Endothelial cell of umbilical vein (primary cell): ENCODE results near the gene DPH6. TPM values are rescaled to one million over a fixed set of nuclear protein-coding genes. Genes with fewer than 3 reads are reported as not detected.

Source experiments
- BruUV-seq: library from RNA; stranded (reverse); fragments of 400-500 nt; replicated peaks from 2 replicates; lab custom pipeline; 2021; lab: Mats Ljungman, UMichigan
- CTCF ChIA-PET: fragments of 300-600, 350-600 bp; sonication (Branson Sonifier 250); formaldehyde crosslinking; loops from one replicate; lab custom pipeline; 2021; ENCODE audit warnings: antibody characterized with exemption, inconsistent platforms; lab: Charles Lee
- POLR2A ChIA-PET: fragments of 300-600, 350-600 bp; sonication (Branson Sonifier 250); formaldehyde crosslinking; loops from one replicate; lab custom pipeline; 2021; ENCODE audit warnings: antibody characterized with exemption, inconsistent platforms; lab: Charles Lee
- DNase-seq: peaks from one replicate; pipeline ENCODE4 v3.0.0-alpha.2; 2011; ENCODE audit warnings: low read depth, low spot score
- FAIRE-seq: peaks from 2 replicates; lab custom pipeline; 2011; peaks lifted over from hg19 to GRCh38; lab: Jason Lieb, UNC
- H2AFZ ChIP-seq: 2 replicates; pipeline ENCODE4 v1.6.0; 2012; ENCODE audit warnings: low read depth, low read length, control low read depth, inconsistent platforms
- H3K27ac ChIP-seq: 2 replicates; pipeline ENCODE4 v1.5.1; 2011; ENCODE audit warnings: low read depth, mild to moderate bottlenecking, control low read depth, low read length, moderate library complexity; ENCODE audit not compliant: insufficient read depth
- H3K27me3 ChIP-seq, 2 experiments: 2 replicates each; pipeline versions ENCODE4 v1.6.0 to v1.6.1; 2011; ENCODE audit warnings: low read length in 2 of 2, mixed read lengths in 1 of 2; ENCODE audit not compliant: control insufficient read depth in 2 of 2, insufficient read depth in 2 of 2
- H3K36me3 ChIP-seq, 2 experiments: 2 replicates in 1 of 2; 3 replicates in 1 of 2; pipeline ENCODE4 v1.5.1; 2011; ENCODE audit warnings: low read length in 2 of 2, mild to moderate bottlenecking in 1 of 2, moderate library complexity in 1 of 2; ENCODE audit not compliant: control insufficient read depth in 2 of 2, insufficient read depth in 2 of 2; ENCODE audit errors: extremely low read depth in 1 of 2
- H3K4me1 ChIP-seq: 3 replicates; pipeline ENCODE4 v1.5.1; 2011; ENCODE audit warnings: mild to moderate bottlenecking, low read length; ENCODE audit not compliant: control insufficient read depth, insufficient read depth; ENCODE audit errors: extremely low read depth
- H3K4me2 ChIP-seq: 2 replicates; pipeline ENCODE4 v1.6.1; 2011; ENCODE audit warnings: low read length, control low read depth, mixed read lengths; ENCODE audit not compliant: insufficient read depth
- H3K4me3 ChIP-seq, 3 experiments: fragments of 200-600 bp in 1 of 3; sonication (generic), shearing (Covaris generic) in 1 of 3; replicated peaks in 1 of 3; 2 replicates each; pipeline ENCODE4 v1.5.1; 2011 to 2016; ENCODE audit warnings: control low read depth in 3 of 3, low read length in 3 of 3, mild to moderate bottlenecking in 2 of 3, inconsistent platforms in 1 of 3, low read depth in 1 of 3, moderate library complexity in 1 of 3; ENCODE audit not compliant: insufficient read depth in 1 of 3
- H3K79me2 ChIP-seq: 2 replicates; pipeline ENCODE4 v1.6.0; 2012; ENCODE audit warnings: low read length, inconsistent platforms; ENCODE audit not compliant: control insufficient read depth, insufficient read depth
- H3K9ac ChIP-seq: replicated peaks from 2 replicates; pipeline ENCODE3; 2011; ENCODE audit warnings: low read length, control low read depth; ENCODE audit not compliant: insufficient read depth; ENCODE audit errors: extremely low read depth
- H3K9me1 ChIP-seq: replicated peaks from 3 replicates; pipeline ENCODE4 v1.6.0; 2011; ENCODE audit warnings: mild to moderate bottlenecking, low read length; ENCODE audit not compliant: control insufficient read depth, insufficient read depth; ENCODE audit errors: extremely low read depth
- H3K9me3 ChIP-seq: replicated peaks from 2 replicates; pipeline ENCODE4 v1.5.1; 2012; ENCODE audit warnings: low read length, inconsistent platforms; ENCODE audit not compliant: control insufficient read depth, insufficient read depth
- H4K20me1 ChIP-seq: replicated peaks from 2 replicates; pipeline ENCODE3; 2011; ENCODE audit warnings: mild to moderate bottlenecking, low read length; ENCODE audit not compliant: control insufficient read depth, insufficient read depth; ENCODE audit errors: extremely low read depth
- EZH2 ChIP-seq: IDR thresholded peaks from 2 replicates; pipeline ENCODE4 v1.6.1; 2012; ENCODE audit warnings: borderline replicate concordance, low read depth, mild to moderate bottlenecking, moderate library complexity, low read length, inconsistent platforms; ENCODE audit not compliant: severe bottlenecking
- FOS ChIP-seq: IDR thresholded peaks from 2 replicates; pipeline ENCODE4 v1.6.1; 2011; ENCODE audit warnings: mild to moderate bottlenecking, low read length, moderate library complexity, borderline replicate concordance; ENCODE audit not compliant: insufficient read depth
- GATA2 ChIP-seq: IDR thresholded peaks from 2 replicates; pipeline ENCODE4 v1.7.0; 2011; ENCODE audit warnings: low read depth, mild to moderate bottlenecking, moderate library complexity, mixed read lengths, low read length; ENCODE audit not compliant: insufficient read length, insufficient read depth
- JUN ChIP-seq: IDR thresholded peaks from 2 replicates; pipeline ENCODE4 v1.6.1; 2011; ENCODE audit warnings: borderline replicate concordance, low read depth; ENCODE audit not compliant: insufficient read length, insufficient read depth
- MAX ChIP-seq: IDR thresholded peaks from 2 replicates; pipeline ENCODE4 v1.6.1; 2011; ENCODE audit not compliant: insufficient read depth, insufficient read length
- MYC ChIP-seq: IDR thresholded peaks from one replicate; pipeline ENCODE4 v1.6.1; 2011; ENCODE audit warnings: mild to moderate bottlenecking, low read depth, low read length
- POLR2A ChIP-seq: IDR thresholded peaks from 2 replicates; pipeline ENCODE4 v1.6.1; 2012; ENCODE audit warnings: low read depth, mild to moderate bottlenecking, control low read depth, low read length
- POLR2AphosphoS5 ChIP-seq: IDR thresholded peaks from 2 replicates; pipeline ENCODE4 v1.6.1; 2012; ENCODE audit warnings: low read depth, mild to moderate bottlenecking, control low read depth, low read length, moderate library complexity; ENCODE audit not compliant: insufficient read depth
- dilution Hi-C: fragments of 300-500 bp; cut with MboI; formaldehyde crosslinking; loops from one replicate; pipeline ENCODE4 v1.15.0; 2019; ENCODE audit warnings: low sequenced_read_pairs; ENCODE audit not compliant: extremely low pct_ligation_motif_present
- intact Hi-C: fragments of 100-400 bp; cut with micrococcal nuclease; formaldehyde crosslinking; loops from one replicate; pipeline ENCODE4 v1.10.0; 2022
- polyA plus RNA-seq, 4 experiments: library from polyadenylated mRNA; depleted of rRNA in 3 of 4; stranded (reverse) in 3 of 4; unstranded in 1 of 4; fragments of >200 nt; gene quantifications; 2 replicates each; pipeline versions ENCODE4 v1.2.1 to v1.2.3, GENCODE V29; 2011 to 2012; ENCODE audit warnings: missing spikeins in 1 of 4
- total RNA-seq: library from RNA; stranded (reverse); gene quantifications from 2 replicates; pipeline ENCODE4 v1.2.3, GENCODE V29; 2021
- TF ChIP-seq, protein P1 (sequence below), 2 donors: IDR thresholded peaks; 1 replicate in 1 of 2; 2 replicates in 1 of 2; pipeline ENCODE4 v1.5.1; 2011; ENCODE audit warnings: low read length in 2 of 2, mild to moderate bottlenecking in 2 of 2, moderate library complexity in 2 of 2, control low read depth in 1 of 2, inconsistent platforms in 1 of 2, low read depth in 1 of 2; ENCODE audit not compliant: insufficient read depth in 1 of 2; ENCODE audit errors: extremely low read depth in 1 of 2

The DPH6 gene
- total and polyA plus RNA-seq, 2 donors (not counting 3 experiments of a cell fraction or from before 2014, with no cell fraction given) = 4.6 to 10.1 TPM

GRCh38 chr15:35549567-35549966, 3.6 kb upstream of the DPH6 start:
- Histone ChIP-seq H2AFZ (no peak overlapping the region), H3K9me1 (no peaks in the 10 kb centered on the region), H3K9me3 (no peaks in the 10 kb centered on the region), H3K27me3 (no peaks in the 10 kb centered on the region), H3K4me2 (no peak overlapping the region), H3K27ac (no peak overlapping the region), H3K4me1 (peaks cover 9% of the 10 kb centered on the region), H4K20me1 (no peaks in the 10 kb centered on the region), H3K9ac (no peak overlapping the region), H3K36me3 (peaks cover 0 to 2% of the 10 kb centered on the region in 2 experiments), H3K79me2 (no peaks in the 10 kb centered on the region), H3K4me3 (no peak overlapping the region)
- no peak for TF ChIP-seq MYC
- TF ChIP-seq GATA2 = no peak
- no peak for TF ChIP-seq FOS
- TF ChIP-seq, protein P1, sequence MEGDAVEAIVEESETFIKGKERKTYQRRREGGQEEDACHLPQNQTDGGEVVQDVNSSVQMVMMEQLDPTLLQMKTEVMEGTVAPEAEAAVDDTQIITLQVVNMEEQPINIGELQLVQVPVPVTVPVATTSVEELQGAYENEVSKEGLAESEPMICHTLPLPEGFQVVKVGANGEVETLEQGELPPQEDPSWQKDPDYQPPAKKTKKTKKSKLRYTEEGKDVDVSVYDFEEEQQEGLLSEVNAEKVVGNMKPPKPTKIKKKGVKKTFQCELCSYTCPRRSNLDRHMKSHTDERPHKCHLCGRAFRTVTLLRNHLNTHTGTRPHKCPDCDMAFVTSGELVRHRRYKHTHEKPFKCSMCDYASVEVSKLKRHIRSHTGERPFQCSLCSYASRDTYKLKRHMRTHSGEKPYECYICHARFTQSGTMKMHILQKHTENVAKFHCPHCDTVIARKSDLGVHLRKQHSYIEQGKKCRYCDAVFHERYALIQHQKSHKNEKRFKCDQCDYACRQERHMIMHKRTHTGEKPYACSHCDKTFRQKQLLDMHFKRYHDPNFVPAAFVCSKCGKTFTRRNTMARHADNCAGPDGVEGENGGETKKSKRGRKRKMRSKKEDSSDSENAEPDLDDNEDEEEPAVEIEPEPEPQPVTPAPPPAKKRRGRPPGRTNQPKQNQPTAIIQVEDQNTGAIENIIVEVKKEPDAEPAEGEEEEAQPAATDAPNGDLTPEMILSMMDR (IDR thresholded peaks at IDR 0.05; ENCODE audit: extremely low read depth in 1 of 2, insufficient read depth in 1 of 2, low read depth in 1 of 2, low read length in 2 of 2) = no peak
- TF ChIP-seq MAX = no peak
- no peak for TF ChIP-seq POLR2A
- no peak for TF ChIP-seq JUN
- no peak for TF ChIP-seq EZH2
- no peak for TF ChIP-seq POLR2AphosphoS5
- intact Hi-C loops = no loop called here
- dilution Hi-C loops = no loop called here
- FAIRE-seq = no peak
- no TSS peak for BruUV-seq
- CTCF ChIA-PET = no interaction called here
- POLR2A ChIA-PET = no interaction called here
- DNase-seq = no peak
